ENCODE measurements around the gene PTPRN2.

DNA sequence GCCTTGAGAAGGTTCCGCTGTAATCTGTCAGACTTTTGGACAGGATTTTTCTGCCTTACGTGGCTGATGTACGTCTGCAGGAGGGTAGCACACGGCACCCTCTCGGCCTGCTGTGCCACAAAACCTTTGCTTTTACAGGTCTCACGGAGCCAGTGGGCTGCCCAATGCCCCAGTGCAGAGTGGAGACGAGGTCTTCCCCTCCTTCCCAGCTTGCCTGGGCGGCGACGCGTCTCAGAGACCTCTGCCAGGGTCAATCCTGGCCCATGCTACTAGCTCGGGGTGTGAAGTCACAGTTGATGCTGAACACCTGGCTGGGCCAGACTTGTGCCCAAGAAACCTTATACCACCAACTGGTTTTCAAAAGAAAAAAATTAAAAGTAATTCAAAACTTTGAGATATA, 724.4 kb downstream of the PTPRN2 start:
- TF ChIP-seq TCF7L2 (IDR thresholded peaks at IDR 0.05; ENCODE audit: low read depth, low read length): no peak
- TF ChIP-seq, protein P1, sequence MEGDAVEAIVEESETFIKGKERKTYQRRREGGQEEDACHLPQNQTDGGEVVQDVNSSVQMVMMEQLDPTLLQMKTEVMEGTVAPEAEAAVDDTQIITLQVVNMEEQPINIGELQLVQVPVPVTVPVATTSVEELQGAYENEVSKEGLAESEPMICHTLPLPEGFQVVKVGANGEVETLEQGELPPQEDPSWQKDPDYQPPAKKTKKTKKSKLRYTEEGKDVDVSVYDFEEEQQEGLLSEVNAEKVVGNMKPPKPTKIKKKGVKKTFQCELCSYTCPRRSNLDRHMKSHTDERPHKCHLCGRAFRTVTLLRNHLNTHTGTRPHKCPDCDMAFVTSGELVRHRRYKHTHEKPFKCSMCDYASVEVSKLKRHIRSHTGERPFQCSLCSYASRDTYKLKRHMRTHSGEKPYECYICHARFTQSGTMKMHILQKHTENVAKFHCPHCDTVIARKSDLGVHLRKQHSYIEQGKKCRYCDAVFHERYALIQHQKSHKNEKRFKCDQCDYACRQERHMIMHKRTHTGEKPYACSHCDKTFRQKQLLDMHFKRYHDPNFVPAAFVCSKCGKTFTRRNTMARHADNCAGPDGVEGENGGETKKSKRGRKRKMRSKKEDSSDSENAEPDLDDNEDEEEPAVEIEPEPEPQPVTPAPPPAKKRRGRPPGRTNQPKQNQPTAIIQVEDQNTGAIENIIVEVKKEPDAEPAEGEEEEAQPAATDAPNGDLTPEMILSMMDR (IDR thresholded peaks at IDR 0.05): no peak
